GM23338 (cell line): Measurements from ENCODE around the gene LIN54.

ENCODE experiments used
- CTCF ChIP-seq, 2 experiments: fragments of 200-600 bp in 1 of 2; sonication (generic) in 1 of 2; conservative IDR thresholded peaks; 2 replicates each; pipeline versions ENCODE4 v1.5.1 to v1.6.1; 2016 to 2017; ENCODE audit warnings: antibody characterized with exemption in 2 of 2, low read depth in 2 of 2, mild to moderate bottlenecking in 2 of 2, moderate library complexity in 1 of 2
- EZH2 ChIP-seq: fragments of 200-600 bp; sonication (generic); IDR thresholded peaks from one replicate; pipeline ENCODE4 v1.8.0; 2017; ENCODE audit warnings: antibody characterized with exemption, mild to moderate bottlenecking, low read depth; ENCODE audit not compliant: unreplicated experiment
- POLR2AphosphoS5 ChIP-seq: IDR thresholded peaks from 2 replicates; pipeline ENCODE4 v1.6.1; 2016; ENCODE audit warnings: antibody characterized with exemption, low read depth
- REST ChIP-seq: IDR thresholded peaks from one replicate; pipeline ENCODE4 v1.6.1; 2018; ENCODE audit warnings: antibody characterized with exemption; ENCODE audit not compliant: unreplicated experiment
- ZNF462 ChIP-seq: fragments of 250-450 bp; sonication (Bioruptor Pico); IDR thresholded peaks from 2 replicates; pipeline ENCODE4 v1.5.0; 2020; ENCODE audit warnings: mild to moderate bottlenecking, moderate library complexity

- TF ChIP-seq CTCF (conservative IDR thresholded peaks at IDR 0.05; ENCODE audit: low read depth in 2 of 2) (no peak; a peak in 1 of 4 replicates), ZNF462 (CRISPR knock-in tag) (no peak), POLR2AphosphoS5 (no peak), EZH2 (no peak), REST (no peak)
Measured at GRCh38 chr4:82898322-82899243, 112.0 kb downstream of the LIN54 start.
